ENCODE measurements around the gene ARHGEF18.

DNA sequence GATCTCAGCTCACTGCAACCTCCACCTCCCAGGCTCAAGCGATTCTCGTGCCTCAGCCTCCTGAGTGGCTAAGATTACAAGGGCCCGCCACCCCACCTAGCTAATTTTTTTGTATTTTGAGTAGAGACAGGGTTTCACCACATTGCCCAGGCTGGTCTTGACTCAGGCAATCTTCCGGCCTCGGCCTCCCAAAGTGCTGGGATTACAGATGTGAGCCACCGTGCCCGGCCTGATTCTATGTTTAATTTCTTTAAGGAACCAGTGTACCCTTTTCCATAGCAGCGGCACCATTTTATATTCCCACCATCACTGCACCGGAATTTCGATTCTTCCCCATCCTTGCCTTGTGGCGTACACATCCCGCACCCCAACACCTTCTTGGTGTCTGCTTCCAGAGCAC, 36.8 kb upstream of the ARHGEF18 start:
- TF ChIP-seq, protein P1, sequence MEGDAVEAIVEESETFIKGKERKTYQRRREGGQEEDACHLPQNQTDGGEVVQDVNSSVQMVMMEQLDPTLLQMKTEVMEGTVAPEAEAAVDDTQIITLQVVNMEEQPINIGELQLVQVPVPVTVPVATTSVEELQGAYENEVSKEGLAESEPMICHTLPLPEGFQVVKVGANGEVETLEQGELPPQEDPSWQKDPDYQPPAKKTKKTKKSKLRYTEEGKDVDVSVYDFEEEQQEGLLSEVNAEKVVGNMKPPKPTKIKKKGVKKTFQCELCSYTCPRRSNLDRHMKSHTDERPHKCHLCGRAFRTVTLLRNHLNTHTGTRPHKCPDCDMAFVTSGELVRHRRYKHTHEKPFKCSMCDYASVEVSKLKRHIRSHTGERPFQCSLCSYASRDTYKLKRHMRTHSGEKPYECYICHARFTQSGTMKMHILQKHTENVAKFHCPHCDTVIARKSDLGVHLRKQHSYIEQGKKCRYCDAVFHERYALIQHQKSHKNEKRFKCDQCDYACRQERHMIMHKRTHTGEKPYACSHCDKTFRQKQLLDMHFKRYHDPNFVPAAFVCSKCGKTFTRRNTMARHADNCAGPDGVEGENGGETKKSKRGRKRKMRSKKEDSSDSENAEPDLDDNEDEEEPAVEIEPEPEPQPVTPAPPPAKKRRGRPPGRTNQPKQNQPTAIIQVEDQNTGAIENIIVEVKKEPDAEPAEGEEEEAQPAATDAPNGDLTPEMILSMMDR (conservative IDR thresholded peaks at IDR 0.05; ENCODE audit: low read length), result no peak
- no peak for TF ChIP-seq EZH2phosphoT487 (IDR thresholded peaks at IDR 0.05; ENCODE audit: borderline replicate concordance)

Measured in Loucy (cell line).